LoVo (cell line): Measurements from ENCODE around the gene SPAG16.
"Not testable (repeated sequence)": the region's sequence is repeated elsewhere in the genome, so short reads cannot be mapped to it uniquely, and the experiment has no call there.

Experiments used
- DNase-seq: peaks from one replicate; pipeline ENCODE4 v3.0.0-alpha.2; 2016; ENCODE audit warnings: low spot score

SPAG16 gene

DNA sequence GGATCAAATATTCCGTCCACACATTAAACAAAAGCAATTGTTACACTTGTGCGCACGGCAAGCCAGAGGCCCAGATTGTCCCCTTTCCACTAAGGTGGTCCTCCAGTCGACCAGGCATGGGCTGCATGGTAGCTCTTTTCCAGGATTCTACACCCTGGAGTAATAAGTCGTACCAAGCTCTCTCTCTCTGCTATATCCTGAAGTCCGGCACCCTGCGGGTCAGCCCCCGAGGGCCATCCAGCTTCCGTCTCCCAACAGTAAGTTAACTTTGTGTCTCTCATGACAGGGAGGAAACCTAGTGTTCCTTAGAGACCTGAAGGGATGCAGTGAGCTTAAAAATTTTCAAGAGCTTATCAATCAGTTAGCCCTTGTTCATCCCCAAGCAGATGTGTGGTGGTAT, 126.4 kb downstream of the SPAG16 start:
- DNase-seq, result not testable (repeated sequence)

DNA sequence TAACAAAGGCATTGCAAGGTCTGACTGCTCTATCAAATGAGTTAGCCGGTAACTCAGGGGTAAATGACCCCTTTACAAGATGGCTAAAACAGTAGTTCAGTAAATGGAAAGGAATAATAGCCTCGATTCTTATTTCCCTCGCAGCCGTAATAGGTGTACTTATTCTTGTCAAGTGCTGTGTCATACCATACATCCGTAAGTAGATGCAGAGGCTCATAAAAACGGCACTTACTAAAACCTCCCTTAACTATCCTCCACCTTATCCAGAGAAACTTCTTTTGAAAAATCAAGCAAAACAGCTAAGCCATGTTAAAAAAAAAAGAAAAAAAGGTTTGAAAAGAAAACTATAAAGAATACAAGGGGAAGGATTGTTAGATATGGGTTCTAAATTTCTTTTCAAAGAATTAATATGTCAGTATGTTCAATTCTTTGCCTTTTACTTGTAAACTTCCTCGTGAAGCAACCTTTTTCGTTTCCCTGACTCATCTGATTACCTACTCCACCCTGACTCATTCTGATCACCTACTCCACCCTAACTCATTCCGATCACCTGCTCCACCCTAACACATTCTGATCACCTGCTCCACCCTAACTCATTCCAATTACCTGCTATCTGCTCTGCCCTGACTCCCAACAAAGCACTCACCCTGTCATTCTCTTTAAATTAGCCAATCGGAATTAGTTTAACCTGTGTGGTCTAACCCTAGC, 127.5 kb downstream of the SPAG16 start:
- DNase-seq, result peak; percentile 16

DNA sequence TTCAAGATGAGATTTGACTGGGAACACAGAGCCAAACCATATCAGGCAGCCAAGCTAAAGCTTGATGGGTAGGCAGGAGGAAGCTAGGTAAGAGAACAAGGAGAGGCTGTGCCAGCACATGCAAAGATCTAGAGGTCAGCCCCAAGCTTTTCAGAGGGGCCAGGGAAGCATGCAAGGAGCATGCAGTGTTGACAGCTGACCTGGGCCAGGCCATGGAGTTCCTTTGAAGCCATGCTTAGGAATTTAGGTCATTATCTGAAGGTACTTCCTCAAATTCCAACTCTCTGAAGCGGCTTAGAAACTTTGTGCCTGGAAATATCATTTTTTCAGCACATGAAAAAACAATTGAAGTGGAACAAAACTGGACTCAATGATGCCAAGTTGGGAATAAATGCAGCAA, 130.8 kb downstream of the SPAG16 start:
- no peak for DNase-seq

DNA sequence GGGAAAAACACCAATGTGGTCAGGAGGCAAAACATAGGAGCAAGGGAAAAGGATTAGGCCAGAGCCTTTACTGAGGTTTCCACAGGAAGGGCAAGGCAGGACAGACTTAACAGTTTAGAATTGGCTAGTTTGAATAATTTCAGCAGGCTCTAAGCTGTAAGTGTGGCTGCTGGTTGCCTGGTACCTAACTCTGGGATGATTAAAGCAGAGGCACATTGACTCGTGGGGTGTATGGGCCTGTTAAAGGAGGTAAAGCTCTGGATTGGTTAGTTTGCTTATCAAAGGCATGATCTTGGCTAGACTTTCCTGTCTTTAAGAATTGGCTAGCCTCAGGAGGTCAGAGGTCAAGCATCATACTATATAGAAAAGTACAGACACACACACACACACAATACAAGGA, 132.6 kb downstream of the SPAG16 start:
- DNase-seq, result no peak

DNA sequence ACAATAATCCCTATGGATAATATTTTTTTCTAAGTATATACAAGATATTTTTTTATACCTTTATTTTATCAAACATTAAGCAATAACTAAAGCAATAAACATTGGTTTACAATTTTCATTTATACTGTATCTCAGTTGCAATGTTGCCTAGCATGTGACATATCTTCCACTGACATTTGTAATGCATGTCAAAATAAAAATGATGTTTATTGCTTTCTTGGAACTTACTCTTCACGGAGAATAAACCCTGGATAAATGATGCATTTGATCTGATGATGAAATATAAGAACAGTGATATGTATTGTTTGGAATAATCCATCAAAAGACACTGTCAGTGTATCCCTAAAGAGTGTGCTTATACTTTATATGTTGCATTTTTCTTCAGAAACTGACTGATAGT, 135.7 kb downstream of the SPAG16 start:
- no peak for DNase-seq

DNA sequence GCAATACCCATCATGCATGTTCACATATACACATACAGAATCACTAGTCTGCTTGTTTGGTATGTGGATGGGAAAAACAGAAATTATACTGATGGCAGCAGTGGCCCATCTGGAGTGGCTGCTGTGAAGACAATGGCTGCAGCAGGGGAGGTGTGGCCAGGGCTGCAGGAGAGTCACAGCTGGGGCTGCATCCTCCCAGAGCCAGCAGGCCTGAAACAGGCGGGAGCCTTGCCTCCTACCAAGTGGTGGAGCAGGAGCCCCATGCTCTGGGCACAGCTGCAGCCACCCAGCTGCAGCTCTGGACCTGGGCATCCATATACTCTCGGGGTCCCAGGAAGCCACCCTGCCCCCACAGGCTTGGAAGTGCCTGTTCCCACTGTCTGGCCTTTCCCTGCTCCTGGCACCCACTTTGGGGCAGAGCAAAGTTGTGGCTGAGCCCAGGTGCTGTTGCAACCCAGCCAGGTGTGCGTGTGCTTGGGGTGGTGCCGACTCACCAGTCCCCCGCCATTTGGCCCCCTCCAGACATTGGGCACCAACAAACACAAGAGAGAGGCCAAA, 136.6 kb downstream of the SPAG16 start:
- DNase-seq, result no peak

DNA sequence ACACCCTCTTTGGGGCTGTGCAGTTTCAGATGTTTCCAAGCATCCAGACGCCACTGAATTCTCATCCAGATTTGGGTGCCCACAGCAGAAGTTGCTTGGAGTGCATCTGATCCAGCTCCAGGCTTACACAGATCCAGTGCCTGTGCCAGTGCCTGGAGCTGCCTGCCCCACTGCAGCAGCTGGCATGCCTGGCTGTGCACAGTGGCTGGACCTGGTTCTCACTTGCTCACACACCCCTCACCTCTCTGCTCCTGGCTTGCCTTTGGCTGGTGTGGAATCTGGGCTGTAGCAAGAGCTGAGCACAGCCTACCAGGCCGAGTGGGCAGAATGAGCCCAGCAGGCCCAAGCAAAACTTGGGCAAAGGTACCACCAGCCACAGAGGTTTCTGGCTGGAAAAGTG, 137.9 kb downstream of the SPAG16 start:
- no peak for DNase-seq

DNA sequence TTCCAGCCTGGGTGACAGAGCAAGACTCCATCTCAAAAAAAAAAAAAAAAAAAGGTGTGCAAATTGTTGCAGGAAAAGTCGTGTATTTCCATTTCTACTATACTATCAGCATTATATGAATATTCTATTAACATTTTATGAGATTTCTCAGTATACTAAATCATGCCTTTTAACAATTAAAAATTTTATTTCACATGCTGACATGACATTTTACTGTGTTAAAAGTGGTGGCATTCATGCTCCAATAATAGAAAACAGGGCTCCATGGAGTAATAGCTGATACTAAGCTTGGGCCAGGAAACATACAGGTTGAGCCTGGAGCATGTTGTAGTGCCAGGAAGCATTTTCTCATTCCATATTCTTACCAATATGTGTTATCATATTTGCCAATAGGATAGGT, 141.4 kb downstream of the SPAG16 start:
- DNase-seq, result no peak

DNA sequence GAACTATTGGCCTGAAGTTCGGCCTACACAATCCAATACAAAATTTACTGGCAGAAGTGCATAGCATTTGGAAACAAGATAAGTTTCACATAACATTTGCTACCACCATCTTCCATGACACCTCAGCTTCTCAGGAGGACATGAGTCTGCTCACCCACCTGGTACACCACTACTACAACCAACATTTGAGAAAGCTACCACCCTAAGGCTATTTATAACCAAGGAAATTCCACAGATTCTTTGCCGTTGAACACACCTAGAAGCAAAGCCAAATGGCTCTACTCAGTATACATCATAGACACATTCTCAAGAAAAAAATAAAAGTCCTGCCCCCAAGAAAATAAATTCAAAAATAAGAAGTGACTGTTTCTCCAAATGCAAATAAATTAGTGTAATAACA, 145.3 kb downstream of the SPAG16 start:
- no peak for DNase-seq

DNA sequence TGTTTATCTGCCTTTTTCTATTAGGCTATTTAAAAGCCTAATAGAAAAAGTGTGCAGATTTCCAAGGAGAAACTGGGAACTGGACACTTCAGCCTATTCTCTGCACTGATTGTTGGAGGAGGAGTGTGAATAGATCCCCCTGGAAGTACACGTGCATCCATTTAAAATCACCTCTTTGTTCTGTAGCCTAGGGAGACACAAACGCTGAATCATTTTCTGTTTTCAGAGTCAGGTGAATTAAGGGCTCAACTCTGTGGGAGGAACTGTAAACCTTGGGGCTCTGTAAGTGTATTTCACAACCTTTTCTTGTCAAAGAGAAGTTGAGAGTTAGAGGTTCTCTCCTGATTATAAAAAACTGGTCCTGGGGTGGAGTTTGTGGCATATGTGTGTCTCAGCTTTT, 159.7 kb downstream of the SPAG16 start:
- no peak for DNase-seq

DNA sequence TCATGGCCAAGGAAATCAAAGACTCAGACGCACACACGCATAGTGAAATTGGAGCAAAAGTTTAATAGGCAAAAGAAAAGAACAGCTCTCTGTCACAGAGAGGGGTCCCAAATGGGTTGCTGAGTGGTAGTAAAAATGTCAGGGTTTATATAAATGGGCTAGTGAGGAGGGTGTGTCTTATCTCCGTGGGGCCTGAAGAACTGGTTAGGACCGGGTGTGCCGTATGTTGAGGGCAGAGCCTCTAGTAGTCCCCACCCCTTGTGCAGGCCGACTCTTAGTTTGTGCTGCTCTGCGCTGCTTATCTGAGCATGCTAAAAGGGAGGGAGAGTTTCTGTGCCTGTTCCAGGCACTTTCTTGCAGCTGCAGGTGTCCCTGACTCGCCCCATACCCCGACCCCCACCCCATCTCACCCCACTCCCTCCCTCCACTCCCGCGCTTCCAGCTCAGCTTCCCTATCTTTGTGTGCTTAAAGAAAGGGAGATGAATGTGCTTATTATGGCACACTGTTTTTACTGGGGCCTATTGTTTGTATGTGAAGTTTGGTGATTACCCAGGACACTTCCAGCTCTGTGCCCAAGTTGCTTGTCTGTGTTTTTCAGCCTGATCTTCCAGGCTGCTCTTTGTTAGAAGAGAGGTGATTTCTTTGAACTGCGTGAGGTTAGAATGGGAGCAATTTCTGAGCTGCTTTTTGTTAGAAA, 167.4 kb downstream of the SPAG16 start:
- no peak for DNase-seq

DNA sequence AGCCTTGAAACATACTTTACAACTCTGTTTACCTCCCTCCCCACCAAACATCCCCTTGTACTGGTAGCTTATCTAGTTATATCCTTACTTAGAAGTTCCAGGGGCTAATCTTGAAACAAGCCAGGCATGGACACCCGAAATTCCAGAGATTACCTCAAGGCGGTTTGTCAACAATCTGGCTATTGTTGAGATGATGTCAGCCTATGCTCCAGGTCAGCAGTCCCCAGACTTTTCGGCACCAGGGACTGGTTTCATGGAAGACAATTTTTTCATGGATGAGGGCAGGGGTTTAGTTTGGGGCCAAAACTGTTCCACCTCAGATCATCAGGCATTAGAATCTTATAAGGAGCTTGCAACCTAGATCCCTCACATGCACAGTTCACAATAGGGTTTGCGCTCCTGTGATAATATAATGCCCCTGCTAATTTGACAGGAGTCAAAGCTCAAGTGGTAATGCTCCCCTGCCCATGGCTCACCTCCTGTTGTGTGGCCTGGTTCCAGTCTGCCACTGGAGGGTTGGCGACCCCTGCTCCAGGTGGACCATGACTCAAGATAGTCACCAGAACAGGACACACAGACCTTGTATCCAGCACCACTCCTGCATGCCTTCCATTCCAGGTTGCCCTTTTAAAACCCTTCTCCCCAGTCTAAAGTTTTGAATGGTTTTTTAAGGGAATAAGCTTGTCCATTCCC, 171.2 kb downstream of the SPAG16 start:
- DNase-seq, result no peak

DNA sequence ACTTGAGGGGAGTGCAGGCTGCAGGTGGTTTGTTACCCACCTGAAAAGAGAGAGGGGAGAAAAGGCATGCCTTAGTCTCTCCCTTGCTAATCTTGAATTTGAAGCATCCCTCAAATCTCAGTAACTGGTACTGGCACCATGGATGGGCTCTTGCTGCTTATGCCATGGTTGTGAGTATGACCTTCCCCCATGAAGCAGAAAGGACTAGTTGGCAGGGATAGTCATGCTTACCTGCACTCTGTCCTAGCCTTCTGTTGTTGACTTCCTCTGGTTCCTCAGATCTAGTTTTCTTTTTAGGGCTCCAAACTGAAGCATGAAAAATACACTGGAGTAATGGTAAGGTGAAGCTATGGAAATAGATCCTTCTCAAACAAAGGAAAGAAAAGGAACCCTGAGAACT, 191.2 kb downstream of the SPAG16 start:
- no peak for DNase-seq

DNA sequence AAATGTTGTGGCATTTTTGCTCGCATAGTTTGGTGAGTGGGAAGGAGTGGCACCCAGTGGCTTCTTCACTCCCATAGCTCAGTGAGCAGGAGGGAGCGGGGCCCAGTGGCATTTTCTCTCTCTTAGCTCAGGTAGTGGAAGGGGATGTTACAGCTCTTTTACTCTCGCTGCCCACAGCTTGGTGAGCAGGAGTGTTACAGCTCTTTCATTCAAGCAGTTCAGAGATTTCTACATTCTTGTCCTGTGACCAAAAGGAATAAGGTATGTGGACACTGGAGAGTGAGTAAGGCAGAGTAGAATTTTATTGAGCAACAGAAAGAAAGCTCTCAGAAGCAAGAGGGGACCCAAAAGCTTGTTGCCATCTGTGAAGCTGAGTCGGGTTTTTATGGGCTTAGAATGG, 192.4 kb downstream of the SPAG16 start:
- no peak for DNase-seq

DNA sequence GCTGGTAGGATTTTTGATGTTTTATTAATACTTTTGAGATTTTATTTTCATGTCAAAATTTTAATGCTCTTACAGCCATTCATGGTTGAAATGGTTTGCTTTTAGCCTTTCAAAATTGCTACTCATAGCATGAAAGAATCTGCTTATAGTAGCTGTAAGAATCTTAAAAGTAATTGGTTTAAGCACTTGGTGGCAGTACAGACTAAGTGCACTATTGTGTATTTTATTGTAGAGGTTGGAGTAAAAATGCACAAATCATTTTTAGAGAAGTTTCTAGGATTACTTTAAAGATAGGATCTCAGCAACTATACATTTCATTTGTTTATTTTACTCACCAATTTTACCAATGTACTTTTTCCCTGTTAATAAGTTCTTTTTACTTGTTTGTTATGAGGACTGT, 205.8 kb downstream of the SPAG16 start:
- no peak for DNase-seq

DNA sequence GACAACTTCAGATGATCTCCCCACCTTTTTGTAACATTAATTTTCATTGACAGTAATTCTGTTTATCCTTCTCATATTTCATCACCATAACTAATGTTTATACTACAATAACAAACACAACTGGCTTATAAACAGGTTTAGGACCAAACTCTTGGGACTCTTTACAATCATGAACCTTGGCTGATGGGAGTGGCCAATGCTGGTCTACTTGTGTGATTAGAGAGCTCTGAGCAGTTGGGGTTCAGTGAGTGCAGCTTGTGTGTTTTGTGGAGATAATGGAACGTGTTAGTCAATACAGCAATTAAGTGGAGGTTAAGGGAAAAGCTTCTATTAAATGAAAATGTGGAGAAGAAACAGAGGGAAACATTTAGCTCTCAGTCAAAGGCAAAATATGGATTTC, 207.1 kb downstream of the SPAG16 start:
- DNase-seq, result no peak

DNA sequence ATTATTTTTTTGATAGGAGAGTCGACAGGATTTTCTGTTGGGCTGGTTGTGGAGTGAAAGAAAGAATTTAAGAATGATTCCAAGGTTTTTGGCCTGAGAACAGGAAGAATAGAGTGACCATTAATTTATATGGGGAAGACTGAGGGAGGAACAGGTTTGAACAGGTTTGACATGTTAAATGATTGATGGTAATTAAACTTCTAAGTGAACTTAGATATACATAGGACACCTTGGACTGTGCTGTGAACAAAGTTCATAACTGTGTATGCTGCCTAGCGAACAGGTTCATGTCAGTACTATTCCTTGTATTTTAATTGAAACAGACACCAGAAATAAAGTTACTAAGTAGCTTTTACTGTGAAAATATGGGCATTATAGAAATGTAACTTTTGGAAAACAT, 212.0 kb downstream of the SPAG16 start:
- DNase-seq, result no peak

DNA sequence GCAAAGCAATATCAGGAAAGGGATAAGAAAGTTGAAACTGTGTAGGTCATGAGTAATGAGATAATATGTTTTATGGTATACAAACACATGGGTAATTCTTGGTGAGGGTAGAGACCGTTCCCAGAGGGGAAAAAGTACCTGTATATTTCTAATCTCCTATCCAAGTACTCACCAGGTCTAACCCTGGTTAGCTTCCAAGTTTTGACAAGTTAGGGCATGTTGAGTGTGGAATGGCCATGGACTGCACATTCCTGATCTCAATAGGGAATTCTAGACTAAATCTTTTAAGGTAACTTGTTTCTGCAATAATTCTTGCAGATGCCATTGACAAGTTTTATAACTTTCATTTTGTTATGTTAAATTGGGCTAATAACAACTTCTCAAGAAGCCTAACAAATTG, 216.6 kb downstream of the SPAG16 start:
- DNase-seq, result no peak

DNA sequence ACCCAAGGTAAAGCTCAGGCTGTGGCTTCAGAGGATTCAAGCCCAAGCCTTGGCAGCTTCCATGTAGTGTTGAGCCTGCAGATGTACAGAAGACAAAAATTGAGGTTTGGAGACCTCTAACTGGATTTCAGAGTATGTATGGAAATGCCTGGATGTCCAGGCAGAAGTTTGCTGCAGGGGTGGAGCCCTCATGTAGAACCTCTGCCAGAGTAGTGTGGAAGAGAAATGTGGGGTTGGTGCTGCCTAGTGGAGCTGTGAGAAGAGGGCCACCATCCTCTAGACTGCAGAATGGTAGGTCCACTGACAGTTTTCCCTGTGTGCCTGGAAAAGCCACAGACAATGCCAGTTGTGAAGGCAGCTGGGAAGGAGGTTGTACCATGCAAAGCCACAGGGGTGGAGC, 239.9 kb downstream of the SPAG16 start:
- DNase-seq, result no peak

DNA sequence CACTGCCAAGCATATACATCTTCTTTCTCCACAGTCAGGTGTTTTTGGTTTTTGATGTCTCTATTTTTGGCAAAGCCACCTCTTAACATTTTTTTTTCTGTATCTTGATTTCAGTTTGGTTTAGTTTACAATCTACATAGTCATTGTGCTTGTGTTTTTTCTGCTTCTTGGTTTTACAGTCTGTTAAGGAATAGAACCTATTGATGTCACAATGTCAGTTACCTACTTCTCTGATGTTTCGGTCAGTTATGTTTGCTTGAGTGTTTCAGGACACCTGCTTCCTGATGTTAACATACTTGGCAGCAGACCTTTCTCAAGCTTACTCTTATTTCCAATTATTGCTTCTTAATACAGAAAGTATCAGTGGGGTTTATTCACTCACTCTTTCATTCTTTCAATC, 253.3 kb downstream of the SPAG16 start:
- DNase-seq, result no peak

DNA sequence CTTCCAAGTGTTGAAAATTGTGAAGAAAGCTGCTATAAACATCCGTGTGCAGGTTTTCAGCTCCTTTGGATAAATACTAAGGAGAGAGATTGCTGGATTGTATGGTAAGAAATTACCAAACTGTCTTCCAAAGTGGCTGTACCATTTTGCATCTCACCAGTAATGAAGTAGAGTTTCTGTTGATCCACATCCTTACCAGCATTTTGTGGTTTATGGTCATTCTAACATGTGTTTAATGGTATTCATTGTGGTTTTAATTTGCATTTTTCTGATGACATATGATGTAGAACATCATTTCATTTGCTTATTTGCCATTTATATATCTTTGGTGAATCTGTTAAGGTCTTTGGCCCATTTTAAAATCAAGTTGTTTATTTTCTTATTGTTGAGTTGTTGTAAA, 260.7 kb downstream of the SPAG16 start:
- no peak for DNase-seq

DNA sequence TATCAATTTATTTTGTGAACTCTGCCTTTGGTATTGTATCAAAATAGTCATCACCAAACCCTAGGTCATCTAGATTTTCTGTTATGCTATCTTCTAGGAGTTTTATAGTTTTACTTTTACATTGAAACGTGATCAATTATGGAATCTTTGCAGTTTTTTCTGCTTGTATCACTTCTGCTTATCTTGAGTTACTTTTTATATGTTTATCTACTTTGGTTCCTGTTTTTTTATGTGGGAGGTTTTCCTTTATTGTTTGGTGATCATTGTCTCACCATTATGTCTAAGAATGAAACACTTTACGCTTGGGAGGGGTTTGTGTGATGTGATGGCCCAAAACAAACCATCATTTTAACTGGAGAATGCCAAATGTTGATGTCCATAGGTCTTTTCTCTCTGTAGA, 261.2 kb downstream of the SPAG16 start:
- DNase-seq, result no peak

DNA sequence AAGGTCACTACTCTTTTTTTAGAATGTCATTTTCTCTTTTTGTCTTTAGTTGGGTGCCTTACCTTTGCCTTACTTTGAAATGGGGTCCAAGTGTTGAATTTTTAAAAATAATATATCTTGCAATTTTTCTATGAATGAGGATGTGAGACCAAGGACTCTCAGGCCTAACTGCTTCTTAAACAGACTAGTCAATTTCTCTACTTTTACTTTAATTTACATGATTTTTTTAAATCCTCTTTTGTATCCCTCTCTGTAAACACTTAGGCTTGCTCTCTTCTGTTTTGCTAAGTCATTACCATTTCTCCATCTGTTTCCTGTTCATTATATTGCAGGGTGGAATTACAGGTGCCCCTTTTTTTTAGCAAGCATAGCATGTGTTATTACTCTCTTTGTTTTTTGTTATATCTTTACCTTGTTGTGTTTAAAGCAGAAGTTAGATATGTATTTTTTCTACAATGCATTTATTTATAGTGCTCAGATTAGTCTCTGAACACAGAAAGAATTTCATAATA, 261.8 kb downstream of the SPAG16 start:
- no peak for DNase-seq
